GM12878 (cell line): ENCODE measurements around the gene EHD2. TPM values are rescaled to one million over a fixed set of nuclear protein-coding genes. Genes with fewer than 3 reads are reported as not detected.

Experiments used
- ATAC-seq: fragments of 200-7000 bp; cut with Tn5 transposase; 3 replicates; pipeline ENCODE4 v1.9.1; 2020; ENCODE audit warnings: mild to moderate bottlenecking, moderate library complexity
- BruUV-seq: library from RNA; stranded (reverse); fragments of 400-500 nt; replicated peaks from 2 replicates; lab custom pipeline; 2021; lab: Mats Ljungman, UMichigan
- CTCF ChIA-PET: fragments of 300-600 bp; sonication (Branson Sonifier 250); formaldehyde crosslinking; extraction: SDS; loops from one replicate; lab custom pipeline; 2021; ENCODE audit warnings: inconsistent platforms; lab: Yijun Ruan, JAX
- POLR2A ChIA-PET: fragments of 350-600 bp; formaldehyde crosslinking; extraction: SDS; loops from one replicate; lab custom pipeline; 2021; ENCODE audit warnings: inconsistent platforms; lab: Charles Lee
- RAD21 ChIA-PET: fragments of 300-600 bp; sonication (Branson Sonifier 250); formaldehyde crosslinking; loops from one replicate; lab custom pipeline; 2023; ENCODE audit warnings: antibody characterized with exemption; ENCODE audit not compliant: unreplicated experiment; lab: Charles Lee
- SMC1A ChIA-PET: fragments of 300-600 bp; sonication (Branson Sonifier 250); formaldehyde crosslinking; loops from one replicate; lab custom pipeline; 2023; ENCODE audit not compliant: unreplicated experiment, uncharacterized antibody; lab: Charles Lee
- DNase-seq: peaks from one replicate; pipeline ENCODE4 v3.0.0-alpha.2; 2011; ENCODE audit warnings: low read depth, low spot score
- FAIRE-seq: peaks from 3 replicates; lab custom pipeline; 2011; peaks lifted over from hg19 to GRCh38; lab: Jason Lieb, UNC
- H2AFZ ChIP-seq: 2 replicates; pipeline ENCODE4 v1.6.0; 2011; ENCODE audit warnings: low read depth, low read length, control low read depth; ENCODE audit not compliant: control insufficient read depth
- H3K27ac ChIP-seq: 2 replicates; pipeline ENCODE4 v1.5.1; 2011; ENCODE audit warnings: control low read depth; ENCODE audit not compliant: control insufficient read depth, insufficient read depth
- H3K27me3 ChIP-seq, 2 experiments: replicated peaks in 1 of 2; 2 replicates each; pipeline versions ENCODE4 v1.6.0 to v1.6.1; 2011; ENCODE audit warnings: low read length in 1 of 2; ENCODE audit not compliant: control insufficient read depth in 2 of 2, insufficient read depth in 2 of 2
- H3K36me3 ChIP-seq, 2 experiments: 2 replicates each; pipeline ENCODE4 v1.5.1; 2011; ENCODE audit warnings: low read length in 1 of 2; ENCODE audit not compliant: control insufficient read depth in 2 of 2, insufficient read depth in 2 of 2
- H3K4me1 ChIP-seq: 2 replicates; pipeline ENCODE4 v1.6.1; 2011; ENCODE audit warnings: mild to moderate bottlenecking, low read length, moderate library complexity, mixed read lengths; ENCODE audit not compliant: control insufficient read depth, insufficient read depth
- H3K4me2 ChIP-seq: 2 replicates; pipeline ENCODE4 v1.6.0; 2011; ENCODE audit warnings: control low read depth; ENCODE audit not compliant: control insufficient read depth, insufficient read depth
- H3K4me3 ChIP-seq: fragments of 200-600 bp; sonication (generic); 2 replicates; pipeline ENCODE4 v1.5.1; 2016
- H3K79me2 ChIP-seq: 2 replicates; pipeline ENCODE4 v1.6.0; 2011; ENCODE audit warnings: low read length; ENCODE audit not compliant: control insufficient read depth, insufficient read depth
- H3K9ac ChIP-seq: 2 replicates; pipeline ENCODE4 v1.8.0; 2011; ENCODE audit warnings: low read length, control low read depth, mixed read lengths; ENCODE audit not compliant: control insufficient read depth, insufficient read depth
- H3K9me3 ChIP-seq: replicated peaks from 3 replicates; pipeline ENCODE4 v1.5.1; 2011; ENCODE audit warnings: mild to moderate bottlenecking, low read length; ENCODE audit not compliant: control insufficient read depth, insufficient read depth
- H4K20me1 ChIP-seq: 2 replicates; pipeline ENCODE4 v1.6.0; 2011; ENCODE audit not compliant: control insufficient read depth, insufficient read depth
- EP300 ChIP-seq, 2 experiments: fragments of 150-350 bp in 1 of 2; IDR thresholded peaks; 2 replicates each; pipeline ENCODE4 v1.6.1; 2011 to 2012; ENCODE audit warnings: low read depth in 2 of 2, low read length in 2 of 2, borderline replicate concordance in 1 of 2, improper control_type of control experiment in 1 of 2, inconsistent platforms in 1 of 2; ENCODE audit not compliant: control insufficient read depth in 1 of 2
- EZH2 ChIP-seq: IDR thresholded peaks from 2 replicates; pipeline ENCODE4 v1.6.1; 2012; ENCODE audit warnings: low read depth, mild to moderate bottlenecking, control low read depth, inconsistent platforms, low read length, borderline replicate concordance; ENCODE audit not compliant: control insufficient read depth
- GATAD2B ChIP-seq: fragments of 450-650 bp; conservative IDR thresholded peaks from 2 replicates; pipeline ENCODE4 v1.6.1; 2017; ENCODE audit warnings: low read depth, mild to moderate bottlenecking, moderate library complexity
- HDAC6 ChIP-seq: fragments of 200-600 bp; sonication (generic); IDR thresholded peaks from one replicate; pipeline ENCODE4 v1.8.0; 2017; ENCODE audit warnings: antibody characterized with exemption; ENCODE audit not compliant: unreplicated experiment
- JUNB ChIP-seq: IDR thresholded peaks from 2 replicates; pipeline ENCODE4 v1.6.1; 2016; ENCODE audit warnings: antibody characterized with exemption, mild to moderate bottlenecking
- MTA3 ChIP-seq: IDR thresholded peaks from 2 replicates; pipeline ENCODE4 v1.6.1; 2012; ENCODE audit warnings: low read length, inconsistent platforms, borderline replicate concordance
- PAX8 ChIP-seq: fragments of 450-650 bp; IDR thresholded peaks from 2 replicates; pipeline ENCODE4 v1.6.1; 2017; ENCODE audit warnings: mild to moderate bottlenecking, moderate library complexity
- SREBF1 ChIP-seq: IDR thresholded peaks from 2 replicates; pipeline ENCODE4 v1.6.1; 2012; ENCODE audit warnings: mild to moderate bottlenecking, low read length
- SREBF2 ChIP-seq: IDR thresholded peaks from 2 replicates; pipeline ENCODE4 v1.6.1; 2012; ENCODE audit warnings: mild to moderate bottlenecking, low read length
- STAT3 ChIP-seq: IDR thresholded peaks from 2 replicates; pipeline ENCODE4 v1.6.1; 2011; ENCODE audit warnings: low read depth, low read length, improper control_type of control experiment
- TCF3 ChIP-seq: IDR thresholded peaks from 2 replicates; pipeline ENCODE4 v1.6.1; 2012; ENCODE audit warnings: low read depth, mild to moderate bottlenecking, low read length, borderline replicate concordance; ENCODE audit not compliant: insufficient read depth
- WGBS: methylation state at CpG from one replicate; pipeline ENCODE4 v1.1.6; 2016; ENCODE audit warnings: low lambda C conversion rate; ENCODE audit not compliant: insufficient replicate concordance, insufficient coverage; ENCODE audit errors: missing lambda C conversion rate; 5-methylcytosine and 5-hydroxymethylcytosine counted together
- in situ Hi-C: fragments of 300-500 bp; cut with MboI; formaldehyde crosslinking; loops from 9 replicates; pipeline ENCODE4 v1.14.3; 2018; ENCODE audit warnings: mixed read lengths
- intact Hi-C: fragments of 100-400 bp; cut with micrococcal nuclease; formaldehyde crosslinking; loops from one replicate; pipeline ENCODE4 v1.14.2; 2022; ENCODE audit not compliant: unreplicated experiment
- polyA plus RNA-seq, 11 experiments: library from polyadenylated mRNA; depleted of rRNA in 4 of 11; unstranded in 6 of 11; stranded (reverse) in 5 of 11; fragments of >200 nt; fragmentation: Nextera tagmentation in 4 of 11; fragmentation: Illumina TruSeq in 1 of 11; extraction: Ambion mirVana in 4 of 11; extraction: Trizol in 1 of 11; gene quantifications; 1 replicate in 1 of 11; 2 replicates in 10 of 11; pipeline versions ENCODE4 v1.2.1 to v1.2.3, GENCODE V29; 2011 to 2016; ENCODE audit warnings: inconsistent platforms in 2 of 11, missing spikeins in 2 of 11, low read depth in 1 of 11
- total RNA-seq, 4 experiments: library from RNA; depleted of rRNA in 3 of 4; stranded (reverse); fragments of >200 nt in 3 of 4; fragmentation: Illumina TruSeq in 1 of 4; extraction: Trizol in 1 of 4; gene quantifications; 2 replicates each; pipeline versions ENCODE4 v1.2.1 to v1.2.3, GENCODE V29; 2013 to 2021
- TF ChIP-seq, protein P1 (sequence below): fragments of 450-650 bp; IDR thresholded peaks from 2 replicates; pipeline ENCODE4 v1.6.1; 2018; ENCODE audit warnings: mild to moderate bottlenecking, low read depth, moderate library complexity; ENCODE audit not compliant: partially characterized antibody
- TF ChIP-seq, protein P2 (sequence below): fragments of 450-650 bp; IDR thresholded peaks from 2 replicates; pipeline ENCODE4 v1.6.1; 2016; ENCODE audit warnings: mild to moderate bottlenecking
- TF ChIP-seq, protein P3 (sequence below): fragments of 450-650 bp; IDR thresholded peaks from 2 replicates; pipeline ENCODE4 v1.6.1; 2018; ENCODE audit warnings: borderline replicate concordance, mild to moderate bottlenecking; ENCODE audit not compliant: partially characterized antibody
- TF ChIP-seq, protein P4 (sequence below): IDR thresholded peaks from 2 replicates; pipeline ENCODE4 v1.6.1; 2011; ENCODE audit warnings: low read depth, low read length, improper control_type of control experiment, borderline replicate concordance

EHD2 gene
- total and polyA plus RNA-seq, 10 of the 15 experiments (the other 5 are each of a cell fraction or from before 2014, with no cell fraction given) = 0.12 to 0.24 (median 0.23) TPM; not detected in 7

DNA sequence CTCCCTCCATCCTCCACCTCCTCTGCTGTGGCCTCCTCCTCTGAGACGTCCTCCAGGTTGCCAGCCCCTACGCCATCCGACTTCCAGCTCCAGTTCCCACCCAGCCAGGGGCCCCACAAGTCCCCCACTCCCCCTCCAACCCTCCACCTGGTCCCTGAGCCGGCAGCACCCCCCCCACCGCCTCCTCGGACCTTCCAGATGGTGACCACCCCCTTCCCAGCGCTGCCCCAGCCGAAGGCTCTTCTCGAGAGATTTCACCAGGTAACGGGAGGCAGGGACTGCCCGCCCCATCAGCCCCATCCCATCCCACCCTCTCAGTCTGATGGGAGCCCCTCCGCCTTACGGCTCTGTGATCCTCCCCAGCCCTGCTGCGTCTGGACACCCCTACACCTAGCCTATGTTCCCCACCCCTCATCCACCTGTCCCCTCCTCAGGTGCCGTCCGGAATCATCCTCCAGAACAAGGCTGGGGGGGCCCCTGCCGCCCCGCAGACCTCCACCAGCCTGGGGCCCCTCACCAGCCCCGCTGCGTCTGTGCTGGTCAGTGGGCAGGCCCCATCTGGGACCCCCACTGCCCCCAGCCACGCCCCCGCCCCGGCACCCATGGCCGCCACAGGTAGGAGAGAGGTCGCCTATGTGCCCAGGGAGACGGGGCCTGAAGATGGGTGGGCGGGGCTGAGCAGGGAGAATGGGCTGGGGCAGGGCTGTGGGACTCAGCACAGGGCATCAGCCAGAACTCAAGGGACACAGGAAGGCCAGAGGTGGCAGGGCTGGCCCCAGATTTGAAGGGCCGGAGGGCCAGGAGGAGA is 18.6 kb upstream of the EHD2 start:
- Histone ChIP-seq H3K79me2 (no peaks in the 10 kb centered on the region), H3K27me3 (no peaks in the 10 kb centered on the region), H3K9me3 (no peaks in the 10 kb centered on the region), H3K27ac (no peak overlapping the region), H3K4me2 (no peak overlapping the region), H3K4me3 (no peak overlapping the region), H3K9ac (no peak overlapping the region), H4K20me1 (no peaks in the 10 kb centered on the region), H3K4me1 (no peaks in the 10 kb centered on the region), H3K36me3 (peaks cover 0 to 2% of the 10 kb centered on the region in 2 experiments; a peak in 2 of 4 replicates), H2AFZ (no peak overlapping the region)
- intact Hi-C loops = no loop called here
- no peak for TF ChIP-seq PAX8
- TF ChIP-seq EZH2 = no peak
- TF ChIP-seq, protein P1, sequence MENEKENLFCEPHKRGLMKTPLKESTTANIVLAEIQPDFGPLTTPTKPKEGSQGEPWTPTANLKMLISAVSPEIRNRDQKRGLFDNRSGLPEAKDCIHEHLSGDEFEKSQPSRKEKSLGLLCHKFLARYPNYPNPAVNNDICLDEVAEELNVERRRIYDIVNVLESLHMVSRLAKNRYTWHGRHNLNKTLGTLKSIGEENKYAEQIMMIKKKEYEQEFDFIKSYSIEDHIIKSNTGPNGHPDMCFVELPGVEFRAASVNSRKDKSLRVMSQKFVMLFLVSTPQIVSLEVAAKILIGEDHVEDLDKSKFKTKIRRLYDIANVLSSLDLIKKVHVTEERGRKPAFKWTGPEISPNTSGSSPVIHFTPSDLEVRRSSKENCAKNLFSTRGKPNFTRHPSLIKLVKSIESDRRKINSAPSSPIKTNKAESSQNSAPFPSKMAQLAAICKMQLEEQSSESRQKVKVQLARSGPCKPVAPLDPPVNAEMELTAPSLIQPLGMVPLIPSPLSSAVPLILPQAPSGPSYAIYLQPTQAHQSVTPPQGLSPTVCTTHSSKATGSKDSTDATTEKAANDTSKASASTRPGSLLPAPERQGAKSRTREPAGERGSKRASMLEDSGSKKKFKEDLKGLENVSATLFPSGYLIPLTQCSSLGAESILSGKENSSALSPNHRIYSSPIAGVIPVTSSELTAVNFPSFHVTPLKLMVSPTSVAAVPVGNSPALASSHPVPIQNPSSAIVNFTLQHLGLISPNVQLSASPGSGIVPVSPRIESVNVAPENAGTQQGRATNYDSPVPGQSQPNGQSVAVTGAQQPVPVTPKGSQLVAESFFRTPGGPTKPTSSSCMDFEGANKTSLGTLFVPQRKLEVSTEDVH = no peak
- TF ChIP-seq, protein P2, sequence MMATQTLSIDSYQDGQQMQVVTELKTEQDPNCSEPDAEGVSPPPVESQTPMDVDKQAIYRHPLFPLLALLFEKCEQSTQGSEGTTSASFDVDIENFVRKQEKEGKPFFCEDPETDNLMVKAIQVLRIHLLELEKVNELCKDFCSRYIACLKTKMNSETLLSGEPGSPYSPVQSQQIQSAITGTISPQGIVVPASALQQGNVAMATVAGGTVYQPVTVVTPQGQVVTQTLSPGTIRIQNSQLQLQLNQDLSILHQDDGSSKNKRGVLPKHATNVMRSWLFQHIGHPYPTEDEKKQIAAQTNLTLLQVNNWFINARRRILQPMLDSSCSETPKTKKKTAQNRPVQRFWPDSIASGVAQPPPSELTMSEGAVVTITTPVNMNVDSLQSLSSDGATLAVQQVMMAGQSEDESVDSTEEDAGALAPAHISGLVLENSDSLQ = no peak
- TF ChIP-seq, protein P3, sequence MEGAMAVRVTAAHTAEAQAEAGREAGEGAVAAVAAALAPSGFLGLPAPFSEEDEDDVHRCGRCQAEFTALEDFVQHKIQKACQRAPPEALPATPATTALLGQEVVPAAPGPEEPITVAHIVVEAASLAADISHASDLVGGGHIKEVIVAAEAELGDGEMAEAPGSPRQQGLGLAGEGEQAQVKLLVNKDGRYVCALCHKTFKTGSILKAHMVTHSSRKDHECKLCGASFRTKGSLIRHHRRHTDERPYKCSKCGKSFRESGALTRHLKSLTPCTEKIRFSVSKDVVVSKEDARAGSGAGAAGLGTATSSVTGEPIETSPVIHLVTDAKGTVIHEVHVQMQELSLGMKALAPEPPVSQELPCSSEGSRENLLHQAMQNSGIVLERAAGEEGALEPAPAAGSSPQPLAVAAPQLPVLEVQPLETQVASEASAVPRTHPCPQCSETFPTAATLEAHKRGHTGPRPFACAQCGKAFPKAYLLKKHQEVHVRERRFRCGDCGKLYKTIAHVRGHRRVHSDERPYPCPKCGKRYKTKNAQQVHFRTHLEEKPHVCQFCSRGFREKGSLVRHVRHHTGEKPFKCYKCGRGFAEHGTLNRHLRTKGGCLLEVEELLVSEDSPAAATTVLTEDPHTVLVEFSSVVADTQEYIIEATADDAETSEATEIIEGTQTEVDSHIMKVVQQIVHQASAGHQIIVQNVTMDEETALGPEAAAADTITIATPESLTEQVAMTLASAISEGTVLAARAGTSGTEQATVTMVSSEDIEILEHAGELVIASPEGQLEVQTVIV = no peak
- no peak for TF ChIP-seq SREBF2
- TF ChIP-seq EP300 (IDR thresholded peaks at IDR 0.05; ENCODE audit: borderline replicate concordance in 1 of 2, control insufficient read depth in 1 of 2, low read depth in 2 of 2, low read length in 2 of 2) = no peak
- TF ChIP-seq JUNB = no peak
- no peak for TF ChIP-seq TCF3
- TF ChIP-seq, protein P4, sequence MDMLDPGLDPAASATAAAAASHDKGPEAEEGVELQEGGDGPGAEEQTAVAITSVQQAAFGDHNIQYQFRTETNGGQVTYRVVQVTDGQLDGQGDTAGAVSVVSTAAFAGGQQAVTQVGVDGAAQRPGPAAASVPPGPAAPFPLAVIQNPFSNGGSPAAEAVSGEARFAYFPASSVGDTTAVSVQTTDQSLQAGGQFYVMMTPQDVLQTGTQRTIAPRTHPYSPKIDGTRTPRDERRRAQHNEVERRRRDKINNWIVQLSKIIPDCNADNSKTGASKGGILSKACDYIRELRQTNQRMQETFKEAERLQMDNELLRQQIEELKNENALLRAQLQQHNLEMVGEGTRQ = no peak
- TF ChIP-seq MTA3 = no peak
- TF ChIP-seq HDAC6 = no peak
- no peak for TF ChIP-seq STAT3
- no peak for TF ChIP-seq SREBF1
- no peak for TF ChIP-seq GATAD2B
- CTCF ChIA-PET = interaction anchor here (6.4 kb wide), 1 partner anchor 260 kb away, joined by 70 read pairs; no protein-coding TSS in a partner anchor
- no peak for DNase-seq
- FAIRE-seq = no peak
- SMC1A ChIA-PET = no interaction called here
- POLR2A ChIA-PET = no interaction called here
- RAD21 ChIA-PET = no interaction called here
- in situ Hi-C loops = loop anchor here (5.0 kb wide), 1 partner anchor 397 kb away; no protein-coding TSS in a partner anchor
- BruUV-seq = no TSS peak
- no peak for ATAC-seq
- 91% methylated on average over 8 of the region's 28 CpGs for WGBS
